PC-9 (cell line): ENCODE measurements around the gene EEA1.

Source experiments
- CTCF ChIP-seq: fragments of 200-600 bp; sonication (generic); conservative IDR thresholded peaks from 2 replicates; pipeline ENCODE4 v1.6.1; 2017; ENCODE audit warnings: mixed run types, antibody characterized with exemption, mild to moderate bottlenecking, moderate library complexity
- EZH2 ChIP-seq: fragments of 200-600 bp; sonication (generic); IDR thresholded peaks from 2 replicates; pipeline ENCODE4 v1.8.0; 2017; ENCODE audit warnings: antibody characterized with exemption, low read depth

- TF ChIP-seq EZH2, result no peak
- TF ChIP-seq CTCF, result no peak
These were observed 172.0 kb downstream of the EEA1 start for GRCh38 chr12:92756898-92757596.
